ENCODE results near the gene ARF3. TPM values are rescaled to one million over a fixed set of nuclear protein-coding genes. Genes with fewer than 3 reads are reported as not detected.

The ARF3 gene
- total RNA-seq (2022; extraction: Qiagen RNA extraction), result 116 to 163 TPM (median 156 TPM) in 5 replicates

GRCh38 chr12:48957141-48958048, at the start of gene ARF3:
Gene ARF3 (minus strand): TSS chr12:48957487. CDS start chr12:48941095, 16,392 bp downstream.

GRCh38 chr12:48999371-49000131, 42.3 kb upstream of the ARF3 start, which contains the start of gene DDN:
Gene DDN (minus strand): TSS chr12:48999375. CDS start chr12:48999287, 88 bp downstream.

DNA sequence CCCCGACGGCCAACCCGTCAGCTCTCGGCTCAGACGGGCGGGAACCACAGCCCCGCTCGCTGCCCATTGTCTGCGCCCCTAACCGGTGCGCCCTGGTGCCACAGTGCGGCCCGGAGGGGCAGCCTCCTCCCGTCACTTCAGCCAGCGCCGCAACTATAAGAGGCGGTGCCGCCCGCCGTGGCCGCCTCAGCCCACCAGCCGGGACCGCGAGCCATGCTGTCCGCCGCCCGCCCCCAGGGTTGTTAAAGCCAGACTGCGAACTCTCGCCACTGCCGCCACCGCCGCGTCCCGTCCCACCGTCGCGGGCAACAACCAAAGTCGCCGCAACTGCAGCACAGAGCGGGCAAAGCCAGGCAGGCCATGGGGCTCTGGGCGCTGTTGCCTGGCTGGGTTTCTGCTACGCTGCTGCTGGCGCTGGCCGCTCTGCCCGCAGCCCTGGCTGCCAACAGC, 21.0 kb upstream of the ARF3 start, which contains the start of gene WNT1:
TSS of gene WNT1 (plus strand) at position 32 of the 450 bp plus-strand sequence. CDS start at position 361, 329 bp downstream.

DNA sequence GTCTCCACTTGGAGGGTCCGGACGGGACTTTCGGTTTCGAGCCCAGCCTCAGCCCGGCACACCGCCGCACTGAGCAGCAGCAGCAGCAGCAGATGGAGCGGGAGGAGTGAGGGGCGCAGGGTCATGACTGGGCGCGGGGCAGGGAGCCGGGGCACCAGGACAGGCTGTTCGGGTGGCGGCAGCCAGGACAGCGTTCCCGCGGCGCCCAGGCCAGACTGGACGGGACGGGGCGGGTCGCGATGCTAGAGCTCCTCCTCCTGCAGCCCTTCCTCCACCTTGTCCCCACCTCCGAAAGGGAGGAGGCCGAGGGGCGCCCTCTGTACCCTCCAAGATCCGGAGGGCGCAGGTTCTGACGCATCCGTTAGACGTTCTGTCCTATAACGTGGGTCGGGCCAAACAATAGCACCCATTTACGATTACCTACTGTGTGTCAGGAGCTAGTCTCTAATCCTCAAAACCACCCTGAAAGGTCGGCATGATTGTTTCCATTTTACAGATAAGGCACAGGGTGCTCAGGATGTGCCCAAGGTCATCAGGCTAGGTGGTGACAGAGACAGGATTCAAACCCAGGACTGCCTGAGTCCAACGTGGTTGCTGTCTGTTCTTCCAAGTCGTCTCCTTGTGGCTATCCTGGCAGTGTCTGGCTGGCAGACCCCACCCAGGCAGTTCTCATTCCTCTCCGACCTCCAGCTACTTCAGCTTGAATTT, 31.8 kb downstream of the ARF3 start, which contains the start of gene FKBP11:
TSS of gene FKBP11 (minus strand) at position 189 of the 708 bp plus-strand sequence. CDS start at position 125, 64 bp downstream.

Other genes starting within 250 kb of the ARF3 start
- 11.7 to 15.9 TPM (median 14.3 TPM) in 5 replicates for gene CCNT1, start 240.8 kb downstream of the ARF3 start, total RNA-seq (2022; extraction: Qiagen RNA extraction)
- gene ADCY6, start 168.4 kb downstream of the ARF3 start, total RNA-seq (2022; extraction: Qiagen RNA extraction), result 10.0 to 15.1 TPM (median 13.8 TPM) in 5 replicates
- gene CACNB3, start 139.0 kb downstream of the ARF3 start, total RNA-seq (2022; extraction: Qiagen RNA extraction), result 33.2 to 48.4 TPM (median 37.0 TPM) in 5 replicates
- 73.6 to 82.3 TPM (median 78.8 TPM) in 5 replicates for gene DDX23, start 105.3 kb downstream of the ARF3 start, total RNA-seq (2022; extraction: Qiagen RNA extraction)
- gene RND1, start 91.6 kb downstream of the ARF3 start, total RNA-seq (2022; extraction: Qiagen RNA extraction), result 4.3 to 8.4 TPM (median 5.8 TPM) in 5 replicates
- gene FKBP11, start 32.0 kb downstream of the ARF3 start, total RNA-seq (2022; extraction: Qiagen RNA extraction), result 44.9 to 64.2 TPM (median 56.2 TPM) in 5 replicates
- gene WNT10B, start 14.2 kb upstream of the ARF3 start, total RNA-seq (2022; extraction: Qiagen RNA extraction), result 1.5 to 2.5 TPM (median 2.2 TPM) in 5 replicates
- not detected in 5 replicates for gene WNT1, start 20.8 kb upstream of the ARF3 start, total RNA-seq (2022; extraction: Qiagen RNA extraction)
- gene DDN, start 41.9 kb upstream of the ARF3 start, total RNA-seq (2022; extraction: Qiagen RNA extraction), result 0.57 to 1.1 TPM (median 0.81 TPM) in 5 replicates
- 37.6 to 48.4 TPM (median 39.8 TPM) in 5 replicates for gene PRKAG1, start 61.3 kb upstream of the ARF3 start, total RNA-seq (2022; extraction: Qiagen RNA extraction)
- gene KMT2D, start 103.3 kb upstream of the ARF3 start, total RNA-seq (2022; extraction: Qiagen RNA extraction), result 32.9 to 40.7 TPM (median 36.5 TPM) in 5 replicates
- gene RHEBL1, start 112.5 kb upstream of the ARF3 start, total RNA-seq (2022; extraction: Qiagen RNA extraction), result 3.3 to 6.0 TPM (median 4.6 TPM) in 5 replicates
- gene DHH, start 137.3 kb upstream of the ARF3 start, total RNA-seq (2022; extraction: Qiagen RNA extraction), result not detected in 5 replicates
- 12.7 to 18.4 TPM (median 13.4 TPM) in 5 replicates for gene LMBR1L, start 153.4 kb upstream of the ARF3 start, total RNA-seq (2022; extraction: Qiagen RNA extraction)
- gene TUBA1B, start 173.9 kb upstream of the ARF3 start, total RNA-seq (2022; extraction: Qiagen RNA extraction), result 2,300 to 2,554 TPM (median 2,409 TPM) in 5 replicates
- 178 to 232 TPM (median 219 TPM) in 5 replicates for gene TUBA1A, start 231.6 kb upstream of the ARF3 start, total RNA-seq (2022; extraction: Qiagen RNA extraction)

Measured in A549 treated with Mapracorat at 1 μM for 4 hours (cell line).